Measurements from ENCODE around the gene NEUROG2. TPM values are rescaled to one million over a fixed set of nuclear protein-coding genes. Genes with fewer than 3 reads are reported as not detected.

NEUROG2 gene
- total RNA-seq, 1 experiment from 2014 or later, result not detected

DNA sequence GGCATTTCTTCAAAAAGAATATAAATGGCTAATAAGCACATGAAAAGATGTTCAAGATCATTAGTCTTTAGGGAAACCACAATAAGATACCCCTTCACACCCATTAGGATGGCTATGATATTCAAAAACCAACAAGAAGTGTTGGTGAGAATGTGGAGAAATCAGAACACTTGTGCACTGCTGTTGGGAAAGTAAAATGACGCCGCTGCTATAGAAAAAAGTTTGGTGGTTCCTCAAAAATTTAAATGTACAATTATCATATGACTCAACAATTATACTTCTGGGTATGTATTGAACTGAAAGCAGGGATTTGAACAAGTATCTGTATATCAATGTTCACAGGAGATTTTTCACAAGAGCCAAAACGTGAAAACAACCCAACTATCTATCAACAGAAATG, 29.4 kb upstream of the NEUROG2 start:
- no peaks in the 10 kb centered on the region for H4K20me1 ChIP-seq (ENCODE audit: control insufficient read depth, insufficient read depth, insufficient read length)
- no peaks in the 10 kb centered on the region for H3K79me1 ChIP-seq (ENCODE audit: insufficient read depth, low read depth, low read length, poor library complexity, severe bottlenecking)
- no peak overlapping the region for H2BK5ac ChIP-seq (ENCODE audit: insufficient read length, low read length)
- no peak overlapping the region for H3K56ac ChIP-seq (ENCODE audit: insufficient read length, low read depth, low read length)
- no peak overlapping the region for H3T11ph ChIP-seq (ENCODE audit: low read length)
- no peak overlapping the region for H4K5ac ChIP-seq (ENCODE audit: insufficient read length, low read depth, low read length)
- no CpG with 5 or more reads among the region's 3 CpGs for WGBS (ENCODE audit: extremely low coverage, insufficient read length, low lambda C conversion rate)
- no peak for DNase-seq
- H3K4me3 Mint-ChIP-seq, result no peak overlapping the region
- no peak overlapping the region for H4K8ac ChIP-seq (replicated peaks; ENCODE audit: insufficient read length, low read depth, low read length)
- H3K36me3 Mint-ChIP-seq (ENCODE audit: insufficient read depth in 1 of 3, low read depth in 3 of 3), result peaks cover 0 to 7% (median 1%) of the 10 kb centered on the region in 3 experiments; a peak in 2 of 7 replicates
- no peak overlapping the region for H2BK15ac ChIP-seq (ENCODE audit: low read depth, low read length)
- H3K27ac ChIP-seq (ENCODE audit: insufficient read length, low read depth, low read length), result no peak overlapping the region
- no peak overlapping the region for H2AK5ac ChIP-seq (ENCODE audit: insufficient read length, low read length)
- H3K14ac ChIP-seq (ENCODE audit: insufficient read depth, low read length), result no peak overlapping the region
- no peak overlapping the region for H3K4ac ChIP-seq (ENCODE audit: low read depth, low read length)
- H3K4me1 Mint-ChIP-seq, result 0 out of 4 replicates have a peak, but pooled peaks cover 0 to 2% of the 10 kb centered on the region in 2 experiments
- no peaks in the 10 kb centered on the region for H3K79me2 ChIP-seq (ENCODE audit: insufficient read depth, low read length)
- H3K23ac ChIP-seq (ENCODE audit: insufficient read length, low read depth, low read length), result no peak overlapping the region
- H3K27me3 ChIP-seq (ENCODE audit: insufficient read depth, low read length), result no peaks in the 10 kb centered on the region
- no peaks in the 10 kb centered on the region for H3K4me1 ChIP-seq (ENCODE audit: insufficient read depth, low read length)
- no peak overlapping the region for H3K9ac ChIP-seq (ENCODE audit: extremely low read depth, insufficient read length, low read length)
- H2BK12ac ChIP-seq (ENCODE audit: insufficient read length, low read depth, low read length), result no peak overlapping the region
- no peak overlapping the region for H2AFZ ChIP-seq (ENCODE audit: low read length)
- no peaks in the 10 kb centered on the region for H3K23me2 ChIP-seq (ENCODE audit: insufficient read length, low read depth, low read length, poor library complexity, severe bottlenecking)
- no peak overlapping the region for H2BK20ac ChIP-seq (ENCODE audit: low read depth, low read length, poor library complexity, severe bottlenecking)
- no peaks in the 10 kb centered on the region for H3K27me3 Mint-ChIP-seq (ENCODE audit: low read depth)
- no peaks in the 10 kb centered on the region for H3K9me3 Mint-ChIP-seq
- TF ChIP-seq, protein P1, sequence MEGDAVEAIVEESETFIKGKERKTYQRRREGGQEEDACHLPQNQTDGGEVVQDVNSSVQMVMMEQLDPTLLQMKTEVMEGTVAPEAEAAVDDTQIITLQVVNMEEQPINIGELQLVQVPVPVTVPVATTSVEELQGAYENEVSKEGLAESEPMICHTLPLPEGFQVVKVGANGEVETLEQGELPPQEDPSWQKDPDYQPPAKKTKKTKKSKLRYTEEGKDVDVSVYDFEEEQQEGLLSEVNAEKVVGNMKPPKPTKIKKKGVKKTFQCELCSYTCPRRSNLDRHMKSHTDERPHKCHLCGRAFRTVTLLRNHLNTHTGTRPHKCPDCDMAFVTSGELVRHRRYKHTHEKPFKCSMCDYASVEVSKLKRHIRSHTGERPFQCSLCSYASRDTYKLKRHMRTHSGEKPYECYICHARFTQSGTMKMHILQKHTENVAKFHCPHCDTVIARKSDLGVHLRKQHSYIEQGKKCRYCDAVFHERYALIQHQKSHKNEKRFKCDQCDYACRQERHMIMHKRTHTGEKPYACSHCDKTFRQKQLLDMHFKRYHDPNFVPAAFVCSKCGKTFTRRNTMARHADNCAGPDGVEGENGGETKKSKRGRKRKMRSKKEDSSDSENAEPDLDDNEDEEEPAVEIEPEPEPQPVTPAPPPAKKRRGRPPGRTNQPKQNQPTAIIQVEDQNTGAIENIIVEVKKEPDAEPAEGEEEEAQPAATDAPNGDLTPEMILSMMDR (conservative IDR thresholded peaks at IDR 0.05), result no peak
- no peak overlapping the region for H3K18ac ChIP-seq (ENCODE audit: insufficient read length, low read depth, low read length)
- H4K91ac ChIP-seq (ENCODE audit: insufficient read length, low read depth, low read length), result no peak overlapping the region
- H2BK120ac ChIP-seq (ENCODE audit: low read depth, low read length, poor library complexity, severe bottlenecking), result no peak overlapping the region
- H3K4me2 ChIP-seq (ENCODE audit: insufficient read depth, insufficient read length, low read length), result no peak overlapping the region
- H3K27ac Mint-ChIP-seq, result no peak overlapping the region
- H3K9me3 ChIP-seq (ENCODE audit: control insufficient read depth, low read depth, low read length), result no peaks in the 10 kb centered on the region
